ENCODE results near the gene BTG1.

Gene BTG1

DNA sequence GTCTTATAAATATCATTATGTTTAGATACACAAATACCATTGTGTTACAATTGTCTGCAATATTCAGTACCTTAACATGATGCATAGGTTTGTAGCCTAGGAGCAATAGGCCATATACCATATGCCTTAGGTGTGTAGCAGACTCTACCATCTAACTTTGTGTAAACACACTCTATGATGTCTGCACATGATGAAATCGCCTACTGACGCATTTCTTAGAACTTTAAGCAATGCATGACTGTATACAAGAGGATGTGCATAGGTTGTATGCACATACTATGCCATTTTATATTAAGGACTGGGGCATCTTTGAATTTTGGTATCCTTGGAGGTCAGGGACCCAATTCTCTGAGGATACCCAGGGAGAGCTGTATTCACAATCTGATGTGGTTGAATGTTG lies 10.1 kb upstream of the BTG1 start:
- TF ChIP-seq, protein P1, sequence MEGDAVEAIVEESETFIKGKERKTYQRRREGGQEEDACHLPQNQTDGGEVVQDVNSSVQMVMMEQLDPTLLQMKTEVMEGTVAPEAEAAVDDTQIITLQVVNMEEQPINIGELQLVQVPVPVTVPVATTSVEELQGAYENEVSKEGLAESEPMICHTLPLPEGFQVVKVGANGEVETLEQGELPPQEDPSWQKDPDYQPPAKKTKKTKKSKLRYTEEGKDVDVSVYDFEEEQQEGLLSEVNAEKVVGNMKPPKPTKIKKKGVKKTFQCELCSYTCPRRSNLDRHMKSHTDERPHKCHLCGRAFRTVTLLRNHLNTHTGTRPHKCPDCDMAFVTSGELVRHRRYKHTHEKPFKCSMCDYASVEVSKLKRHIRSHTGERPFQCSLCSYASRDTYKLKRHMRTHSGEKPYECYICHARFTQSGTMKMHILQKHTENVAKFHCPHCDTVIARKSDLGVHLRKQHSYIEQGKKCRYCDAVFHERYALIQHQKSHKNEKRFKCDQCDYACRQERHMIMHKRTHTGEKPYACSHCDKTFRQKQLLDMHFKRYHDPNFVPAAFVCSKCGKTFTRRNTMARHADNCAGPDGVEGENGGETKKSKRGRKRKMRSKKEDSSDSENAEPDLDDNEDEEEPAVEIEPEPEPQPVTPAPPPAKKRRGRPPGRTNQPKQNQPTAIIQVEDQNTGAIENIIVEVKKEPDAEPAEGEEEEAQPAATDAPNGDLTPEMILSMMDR (IDR thresholded peaks at IDR 0.05; ENCODE audit: borderline replicate concordance, insufficient read depth, low read depth, low read length) = no peak
- H3K4me3 ChIP-seq (ENCODE audit: low read depth, low read length) = no peak overlapping the region

DNA sequence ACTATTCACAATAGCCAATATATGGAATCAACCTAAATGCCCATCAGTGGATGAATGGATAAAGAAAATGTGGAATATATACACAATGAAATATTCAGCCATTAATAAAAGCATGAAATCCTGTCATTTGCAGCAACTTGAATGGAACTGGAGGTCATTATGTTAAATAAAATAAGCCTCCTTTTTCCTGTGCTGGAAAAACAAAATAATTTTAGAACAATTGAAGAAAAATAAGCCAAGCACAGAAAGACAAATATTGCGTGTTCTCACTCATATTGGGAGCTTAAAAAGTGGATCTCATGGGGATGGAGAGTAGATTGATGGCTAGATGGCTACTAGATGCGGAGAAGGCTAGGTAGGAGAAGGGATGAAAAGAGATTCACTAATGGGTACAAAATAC lies 6.3 kb upstream of the BTG1 start:
- no peak overlapping the region for H3K4me3 ChIP-seq (ENCODE audit: low read depth, low read length)
- TF ChIP-seq, protein P1 (IDR thresholded peaks at IDR 0.05; ENCODE audit: borderline replicate concordance, insufficient read depth, low read depth, low read length) = no peak

DNA sequence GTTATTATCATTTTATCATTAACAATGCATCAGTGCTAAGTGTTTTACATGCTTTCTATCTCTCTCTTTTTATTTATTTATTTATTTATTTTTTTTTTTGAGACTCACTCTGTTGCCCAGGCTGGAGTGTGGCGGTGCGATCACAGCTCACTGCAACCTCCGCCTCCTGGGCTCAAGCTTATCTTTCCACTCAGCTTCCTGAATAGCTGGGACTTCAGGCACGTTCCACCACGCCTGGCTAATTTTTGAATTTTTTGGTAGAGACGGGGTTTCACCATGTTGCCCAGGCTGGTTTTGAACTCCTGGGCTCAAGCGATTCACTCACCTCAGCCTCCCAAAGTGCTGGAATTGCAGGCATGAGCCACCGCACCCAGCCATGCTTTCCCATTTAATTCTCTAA lies 3.9 kb upstream of the BTG1 start:
- TF ChIP-seq, protein P1 (IDR thresholded peaks at IDR 0.05; ENCODE audit: borderline replicate concordance, insufficient read depth, low read depth, low read length) = no peak
- peak overlapping the region; percentile 10 for H3K4me3 ChIP-seq (ENCODE audit: low read depth, low read length)

- TF ChIP-seq, protein P1 (IDR thresholded peaks at IDR 0.05; ENCODE audit: borderline replicate concordance, insufficient read depth, low read depth, low read length) = no peak
- H3K4me3 ChIP-seq (ENCODE audit: low read depth, low read length) = peak overlapping the region; percentile 17
Observed at GRCh38 chr12:92147491-92147890, 1.8 kb upstream of the BTG1 start.

DNA sequence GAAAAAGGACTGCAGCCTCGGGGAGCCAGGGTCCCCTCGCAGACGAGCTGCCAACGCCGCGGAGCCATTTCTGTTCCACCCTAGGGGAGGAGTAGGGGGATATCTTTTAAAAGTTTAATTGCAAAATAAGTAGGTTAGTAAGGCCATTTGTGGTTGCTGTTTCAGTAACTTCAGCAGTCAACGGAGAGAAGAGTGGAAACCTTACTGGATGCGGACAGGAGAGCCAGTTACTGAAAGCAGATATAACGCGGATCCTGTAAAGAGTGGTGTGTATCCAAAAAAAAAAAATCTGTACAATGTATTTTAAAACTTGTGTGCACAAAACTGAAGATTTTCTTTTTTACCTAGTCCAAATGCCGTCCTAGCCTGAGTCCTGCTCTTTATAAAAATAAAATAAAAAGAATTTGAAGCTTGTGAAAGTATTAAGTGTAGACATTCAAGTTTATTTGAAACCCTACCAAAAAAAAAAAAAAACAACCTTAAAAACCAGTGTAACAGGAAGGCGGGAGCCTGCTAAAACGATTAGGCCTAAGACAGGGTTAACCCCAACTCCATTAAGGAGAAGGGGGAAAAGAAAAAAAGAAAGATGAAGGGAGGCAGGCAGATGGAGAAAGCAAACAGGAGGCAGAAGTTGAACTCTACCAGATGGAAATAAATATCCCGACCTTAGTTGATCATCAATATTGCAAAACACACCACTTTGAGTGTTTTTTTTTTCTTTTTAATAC lies 1.0 kb upstream of the BTG1 start:
- TF ChIP-seq, protein P1 (IDR thresholded peaks at IDR 0.05; ENCODE audit: borderline replicate concordance, insufficient read depth, low read depth, low read length) = no peak
- H3K4me3 ChIP-seq (ENCODE audit: low read depth, low read length) = peak overlapping the region; percentile 98

DNA sequence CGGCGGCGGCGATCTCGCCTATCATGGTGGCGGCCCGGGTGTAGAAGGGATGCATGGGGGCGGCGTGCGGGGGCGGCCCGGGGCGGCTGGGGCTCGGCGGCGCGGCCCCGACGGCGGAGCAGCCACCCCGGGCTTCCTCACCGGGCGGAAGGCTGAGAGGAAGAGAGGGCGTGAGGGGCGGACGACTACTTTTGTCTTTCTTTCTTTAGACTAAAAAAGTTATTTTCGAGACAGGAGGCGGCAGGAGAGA lies 240 bp downstream of the BTG1 start:
- H3K4me3 ChIP-seq (ENCODE audit: low read depth, low read length) = peak overlapping the region; percentile 98
- TF ChIP-seq, protein P1 (IDR thresholded peaks at IDR 0.05; ENCODE audit: borderline replicate concordance, insufficient read depth, low read depth, low read length) = no peak

DNA sequence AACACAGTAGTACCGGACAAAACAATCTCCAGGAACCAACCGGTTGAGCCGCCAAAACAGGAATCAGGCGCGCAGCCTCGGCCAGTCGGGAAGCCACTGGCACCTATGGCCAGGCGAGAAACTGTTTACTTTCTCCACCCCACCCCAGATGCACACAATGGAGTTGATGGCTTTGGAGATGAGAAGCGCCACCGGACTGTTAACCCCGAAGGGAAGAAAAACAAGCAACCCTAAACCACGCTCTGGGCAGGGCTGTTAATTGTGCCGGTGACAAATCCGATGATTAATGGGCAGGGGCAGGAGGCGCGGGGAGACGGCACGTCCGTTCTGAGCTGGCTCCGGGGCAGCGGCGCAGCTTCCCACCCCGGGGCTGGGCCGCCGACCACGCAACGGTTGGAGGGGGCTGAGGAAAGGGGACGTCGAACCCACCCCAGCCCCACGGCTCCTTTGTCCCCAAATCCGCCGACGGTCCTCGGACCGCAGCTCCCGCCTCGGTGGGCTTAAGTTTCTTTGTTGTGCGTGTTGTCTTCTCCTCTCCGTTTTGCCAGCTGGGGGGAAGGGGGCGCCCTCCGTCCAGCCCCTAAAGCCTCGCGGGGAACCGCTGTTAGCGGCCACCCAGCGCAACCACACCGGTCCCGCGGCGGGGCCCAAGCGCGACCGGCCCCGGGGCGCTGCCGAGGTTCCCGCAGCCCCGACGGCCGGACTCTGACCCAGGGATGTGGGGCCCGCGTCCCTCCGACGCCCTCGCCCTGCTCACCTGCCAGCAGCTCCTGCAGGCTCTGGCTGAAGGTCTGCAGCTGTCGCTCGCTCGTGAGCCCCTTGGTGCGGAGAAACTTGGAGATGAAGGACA lies 790 bp downstream of the BTG1 start:
- TF ChIP-seq, protein P1 (IDR thresholded peaks at IDR 0.05; ENCODE audit: borderline replicate concordance, insufficient read depth, low read depth, low read length) = 0 out of 2 replicates have a peak, but pooled peaks have one; percentile 3
- peak overlapping the region; percentile 98 for H3K4me3 ChIP-seq (ENCODE audit: low read depth, low read length)
